Activated T-cell treated with anti-CD3 and anti-CD28 coated beads for 1 hour (primary cell): ENCODE results near the gene OTOA.
"Not testable (repeated sequence)": the region's sequence is repeated elsewhere in the genome, so short reads cannot be mapped to it uniquely, and the experiment has no call there.

Experiments
- DNase-seq: peaks from one replicate; pipeline ENCODE4 v3.0.0-alpha.2; 2020; ENCODE audit warnings: low read depth

The OTOA gene

GRCh38 chr16:21663889-21664647, at the start of gene OTOA:
OTOA (plus strand) TSS chr16:21663968; CDS start chr16:21678515, 14,547 bp downstream.
- peak; percentile 9 for DNase-seq

GRCh38 chr16:21614896-21615295, 48.9 kb upstream of the OTOA start:
- no peak for DNase-seq

GRCh38 chr16:21617607-21618006, 46.2 kb upstream of the OTOA start:
- DNase-seq: no peak

GRCh38 chr16:21618281-21618680, 45.5 kb upstream of the OTOA start:
- no peak for DNase-seq

GRCh38 chr16:21619765-21620425, 43.9 kb upstream of the OTOA start:
- no peak for DNase-seq

- DNase-seq: no peak
These were observed 43.2 kb upstream of the OTOA start for GRCh38 chr16:21620592-21620991.

GRCh38 chr16:21622545-21622944, 41.2 kb upstream of the OTOA start:
- no peak for DNase-seq

- no peak for DNase-seq
These were observed 38.7 kb upstream of the OTOA start for GRCh38 chr16:21625026-21625425.

- no peak for DNase-seq
These were observed 37.0 kb upstream of the OTOA start for GRCh38 chr16:21626659-21627277.

- DNase-seq: no peak
These were observed 35.5 kb upstream of the OTOA start for GRCh38 chr16:21628121-21628726.

GRCh38 chr16:21628772-21629171, 35.0 kb upstream of the OTOA start:
- no peak for DNase-seq

- DNase-seq: not testable (repeated sequence)
These were observed 33.9 kb upstream of the OTOA start for GRCh38 chr16:21629616-21630539.

- not testable (repeated sequence) for DNase-seq
These were observed 32.9 kb upstream of the OTOA start for GRCh38 chr16:21630866-21631265.

GRCh38 chr16:21631376-21631775, 32.4 kb upstream of the OTOA start:
- not testable (repeated sequence) for DNase-seq

GRCh38 chr16:21631951-21632575, 31.7 kb upstream of the OTOA start:
- DNase-seq: not testable (repeated sequence)

GRCh38 chr16:21634216-21634615, 29.6 kb upstream of the OTOA start:
- no peak for DNase-seq

- DNase-seq: not testable (repeated sequence)
These were observed 28.1 kb upstream of the OTOA start for GRCh38 chr16:21635694-21636093.

- no peak for DNase-seq
These were observed 26.5 kb upstream of the OTOA start for GRCh38 chr16:21637032-21637968.

GRCh38 chr16:21638573-21638975, 25.2 kb upstream of the OTOA start:
- DNase-seq: no peak

- DNase-seq: no peak
These were observed 24.3 kb upstream of the OTOA start for GRCh38 chr16:21639493-21639892.
